HCT116 (cell line): ENCODE results near the gene DDX54.

ENCODE experiments used
- CBX3 ChIP-seq: IDR thresholded peaks from 2 replicates; pipeline ENCODE4 v1.6.1; 2012; ENCODE audit warnings: low read depth
- CTCF ChIP-seq, 3 experiments: fragments of 200-600 bp in 1 of 3; sonication (generic) in 1 of 3; IDR thresholded peaks in 2 of 3; conservative IDR thresholded peaks in 1 of 3; 2 replicates each; pipeline ENCODE4 v1.5.1; 2012 to 2017; ENCODE audit warnings: low read depth in 2 of 3, low read length in 2 of 3, antibody characterized with exemption in 1 of 3, borderline replicate concordance in 1 of 3, control low read depth in 1 of 3, mild to moderate bottlenecking in 1 of 3, mixed read lengths in 1 of 3, mixed run types in 1 of 3, moderate library complexity in 1 of 3; ENCODE audit not compliant: insufficient read depth in 1 of 3
- JUND ChIP-seq: IDR thresholded peaks from 2 replicates; pipeline ENCODE4 v1.6.1; 2012
- POLR2A ChIP-seq: IDR thresholded peaks from 2 replicates; pipeline ENCODE4 v1.7.0; 2011; ENCODE audit warnings: borderline replicate concordance; ENCODE audit not compliant: insufficient read depth, insufficient read length; ENCODE audit errors: extremely low read depth
- POLR2AphosphoS5 ChIP-seq: IDR thresholded peaks from 2 replicates; pipeline ENCODE4 v1.6.1; 2011; ENCODE audit warnings: mild to moderate bottlenecking, low read depth, low read length, moderate library complexity
- SIN3A ChIP-seq: IDR thresholded peaks from 2 replicates; pipeline ENCODE4 v1.6.1; 2012; ENCODE audit warnings: low read depth
- TCF7L2 ChIP-seq: IDR thresholded peaks from 2 replicates; pipeline ENCODE4 v1.7.0; 2011; ENCODE audit warnings: borderline replicate concordance, inconsistent platforms; ENCODE audit not compliant: insufficient read depth, insufficient read length; ENCODE audit errors: extremely low read depth
- ZNF274 ChIP-seq: fragments of 200-500 bp; sonication (Bioruptor generic); IDR thresholded peaks from 2 replicates; pipeline ENCODE4 v1.6.1; 2014; ENCODE audit warnings: mild to moderate bottlenecking, low read depth, low read length, inconsistent platforms

DNA sequence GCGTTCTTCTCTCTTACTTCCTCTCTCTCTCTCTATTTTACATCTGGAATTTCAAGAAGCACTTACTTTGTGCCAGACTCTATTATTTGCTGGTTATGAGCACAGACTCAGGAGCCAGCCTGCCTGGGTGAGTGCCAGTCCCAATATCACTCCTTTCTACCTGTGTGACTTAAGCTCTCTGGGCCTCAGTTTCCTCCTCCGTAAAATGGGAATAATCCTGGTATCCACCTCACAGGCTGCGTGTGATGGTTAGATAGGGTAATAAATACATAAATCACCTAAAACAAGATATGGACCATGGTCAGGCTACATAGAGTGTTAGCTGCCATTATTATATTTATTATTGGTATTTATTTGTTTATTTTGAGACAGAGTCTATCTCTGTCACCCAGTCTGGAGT lies 74.0 kb downstream of the DDX54 start:
- TF ChIP-seq CBX3: no peak
- TF ChIP-seq CTCF (IDR thresholded peaks at IDR 0.05 in 2 of 3, conservative IDR thresholded peaks at IDR 0.05 in 1 of 3; ENCODE audit: borderline replicate concordance in 1 of 3, insufficient read depth in 1 of 3, low read depth in 2 of 3, low read length in 2 of 3): no peak
- TF ChIP-seq JUND: no peak
- no peak for TF ChIP-seq ZNF274
- no peak for TF ChIP-seq POLR2AphosphoS5
- no peak for TF ChIP-seq POLR2A
- no peak for TF ChIP-seq TCF7L2
- no peak for TF ChIP-seq SIN3A
